Kidney tubule cell (primary cell): ENCODE measurements around the gene OSBPL5.

Source experiments
- DNase-seq: peaks from one replicate; pipeline ENCODE4 v3.0.0-alpha.2; 2018; ENCODE audit warnings: low spot score

OSBPL5 gene

DNA sequence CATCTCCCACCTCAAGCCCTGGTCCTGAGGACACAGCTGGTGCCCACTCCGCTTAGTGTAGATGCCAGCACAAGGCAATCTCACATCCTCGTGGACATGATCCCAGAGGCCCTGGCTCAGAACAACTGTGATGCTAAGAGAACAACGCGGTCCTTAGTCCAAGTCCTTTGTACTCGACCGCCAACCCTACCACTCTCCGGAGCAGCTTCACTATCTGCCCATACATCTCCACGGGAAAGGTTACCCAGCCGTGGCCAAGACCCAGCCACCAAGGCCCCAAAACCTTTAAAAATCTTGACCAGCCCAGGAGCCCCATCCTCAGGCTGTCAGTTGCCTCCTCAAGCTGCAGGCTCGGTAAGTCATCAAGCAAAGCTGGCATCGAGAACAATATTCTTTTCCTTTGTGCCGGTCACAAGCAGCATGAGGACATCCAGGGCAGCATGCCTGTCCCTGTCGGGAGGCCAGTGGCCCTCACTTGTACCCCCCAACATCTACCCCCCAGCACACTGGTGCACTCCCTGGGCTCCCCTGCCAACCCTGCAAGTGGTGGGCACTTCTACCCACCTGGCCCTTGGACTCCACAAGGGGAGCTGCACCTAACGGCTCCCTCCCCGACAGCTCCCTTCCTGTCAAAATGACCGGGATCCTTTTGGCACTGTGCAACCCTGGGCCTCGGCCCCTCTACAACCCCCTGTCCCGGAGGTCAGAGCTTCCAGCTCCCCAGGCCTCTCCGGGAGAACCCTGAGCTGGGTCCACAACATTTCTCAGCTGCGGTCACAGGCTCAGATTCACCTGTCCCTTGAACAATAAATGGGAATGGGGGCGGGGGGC lies 2.5 kb downstream of the OSBPL5 start:
- no peak for DNase-seq

DNA sequence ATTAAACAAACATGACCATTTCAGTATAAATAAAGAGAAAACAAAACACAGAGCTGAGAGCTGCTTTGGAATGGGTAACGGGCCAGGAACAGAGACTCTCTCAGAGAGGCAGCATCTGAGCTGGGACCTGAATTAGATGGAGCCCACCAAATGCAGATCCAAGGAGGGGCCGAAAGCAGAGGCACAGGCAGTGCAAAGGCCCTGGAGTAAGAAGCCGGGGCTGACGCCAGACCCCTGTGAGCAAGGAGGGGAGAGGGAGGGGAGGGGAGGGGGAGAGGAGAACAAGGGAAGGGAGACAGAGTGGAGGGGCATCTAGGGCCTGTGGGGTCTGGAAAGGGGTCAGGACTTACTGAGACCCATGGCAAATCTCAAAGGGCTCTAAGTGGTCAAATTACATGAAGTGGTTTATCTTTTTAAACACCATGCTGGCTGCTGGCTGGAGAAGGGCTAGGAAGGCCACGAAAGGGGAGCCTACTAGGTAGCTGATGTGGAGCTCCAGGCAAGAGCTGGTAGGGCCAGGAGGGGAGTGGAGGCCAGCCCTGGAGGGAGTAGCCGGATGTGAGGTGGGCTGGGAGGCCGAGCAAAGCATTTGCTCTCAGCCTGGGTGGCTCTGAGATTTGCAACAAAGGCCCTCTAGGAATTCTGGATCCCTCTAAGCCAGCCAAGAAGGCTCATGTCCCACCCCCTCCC lies 3.2 kb downstream of the OSBPL5 start:
- DNase-seq, result no peak

DNA sequence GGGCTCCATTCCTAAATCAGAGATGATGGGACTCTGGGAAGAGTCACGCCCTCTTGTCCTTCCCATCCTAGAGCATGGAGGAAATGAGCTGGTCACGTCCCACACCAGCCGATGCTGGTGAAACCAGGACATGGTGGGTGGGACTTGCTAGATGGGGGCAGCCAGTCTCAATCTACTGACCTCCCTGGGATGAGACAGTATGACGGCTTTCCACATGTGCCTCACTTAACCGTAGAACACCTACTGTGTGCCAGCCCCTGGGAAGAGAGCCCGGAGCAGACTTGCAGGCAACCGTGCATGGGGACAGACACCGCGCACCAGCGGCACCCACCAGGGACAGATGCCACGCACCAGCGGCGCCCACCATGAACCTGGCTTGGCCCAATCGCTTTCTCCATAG lies 3.8 kb downstream of the OSBPL5 start:
- no peak for DNase-seq

- peak; percentile 79 for DNase-seq
Observed at GRCh38 chr11:3160252-3161031, 4.7 kb downstream of the OSBPL5 start.

- peak; percentile 14 for DNase-seq
Observed at GRCh38 chr11:3159296-3160190, 5.6 kb downstream of the OSBPL5 start.

- no peak for DNase-seq
Observed at GRCh38 chr11:3158821-3159220, 6.3 kb downstream of the OSBPL5 start.

GRCh38 chr11:3158131-3158591 lies 6.9 kb downstream of the OSBPL5 start:
- no peak for DNase-seq

DNA sequence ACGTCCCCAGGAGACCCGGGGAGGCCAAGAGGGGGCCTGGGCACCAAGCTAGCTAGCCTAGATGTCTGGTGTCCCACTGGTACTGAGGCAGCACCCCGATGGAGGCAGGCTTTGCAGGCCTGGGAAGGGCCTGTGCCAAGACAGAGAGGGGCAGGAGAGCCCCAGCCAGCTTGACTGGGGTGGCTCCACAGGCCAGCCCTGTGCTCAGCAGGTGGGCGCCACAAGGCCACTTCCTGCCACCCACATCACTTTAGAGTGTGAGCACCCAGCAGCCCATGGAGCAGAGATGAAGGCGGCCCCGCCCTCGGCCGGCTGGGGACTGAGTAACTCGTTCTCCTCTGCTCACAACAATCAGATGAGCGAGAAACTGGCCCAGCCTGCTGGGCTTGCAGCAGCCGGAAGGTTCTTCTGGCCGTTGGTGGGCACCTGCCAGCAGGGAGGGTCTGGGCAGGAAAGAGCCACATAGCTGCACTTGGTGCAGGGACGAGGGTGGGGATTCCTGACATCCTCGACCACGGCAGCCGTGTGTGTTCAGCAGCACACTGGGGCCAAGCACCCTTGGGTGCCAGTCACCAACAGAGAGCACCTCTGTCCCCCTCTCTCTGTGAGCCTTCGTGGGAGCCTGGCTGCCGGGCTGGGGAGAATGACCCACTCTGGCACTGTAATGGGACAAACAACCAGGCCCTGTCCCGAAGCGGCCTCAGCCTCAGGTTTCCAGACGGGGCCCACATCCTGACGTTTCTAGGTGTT lies 7.6 kb downstream of the OSBPL5 start:
- peak; percentile 52 for DNase-seq

DNA sequence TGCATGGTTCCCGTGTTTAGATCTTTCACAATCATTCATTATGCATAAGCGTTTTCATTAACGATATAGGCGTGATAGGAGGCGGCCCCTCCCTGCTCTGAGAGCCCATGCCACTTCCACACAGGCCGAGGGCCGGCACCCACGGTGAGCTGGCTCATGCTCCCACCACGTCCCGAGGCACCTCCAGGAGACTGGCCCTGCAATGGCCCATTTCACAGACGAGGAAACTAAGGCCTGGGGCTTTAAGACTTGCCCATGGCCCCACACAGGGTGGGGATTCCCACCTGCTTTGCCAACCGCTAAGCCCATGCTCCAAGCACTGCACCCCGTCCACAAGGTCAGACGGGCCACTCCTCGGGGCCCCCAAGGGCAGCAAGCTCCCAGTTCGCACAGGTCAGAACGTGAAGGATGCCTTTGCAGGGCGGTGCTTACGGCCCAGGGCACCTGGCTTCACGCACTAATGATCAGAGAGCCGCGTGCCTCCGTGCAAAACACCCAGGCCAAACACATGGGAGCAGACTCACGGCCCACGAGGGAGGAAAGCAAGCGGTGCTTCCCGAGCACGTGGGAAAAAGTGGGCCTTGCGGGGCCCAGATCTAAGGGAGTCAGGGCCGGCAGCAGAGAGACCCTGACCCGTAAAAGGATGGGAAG lies 8.3 kb downstream of the OSBPL5 start:
- peak; percentile 59 for DNase-seq

DNA sequence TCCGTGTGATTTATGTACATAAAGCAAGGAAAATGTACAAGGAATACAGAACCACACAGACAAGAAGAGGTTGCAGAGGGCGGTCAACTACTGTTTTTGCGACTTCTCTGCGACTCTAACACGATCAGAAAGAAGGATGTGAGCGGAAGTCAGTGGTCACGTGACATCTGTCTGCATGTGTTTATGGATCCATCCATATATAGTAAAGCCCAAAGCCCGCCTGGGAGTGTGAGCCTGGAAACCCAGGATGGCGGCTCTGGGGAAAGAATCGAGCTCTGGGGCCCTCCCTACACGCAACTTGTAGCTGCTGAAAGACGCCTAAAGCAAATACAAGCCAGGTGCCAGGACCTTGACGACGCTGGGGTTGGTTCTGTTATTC lies 8.8 kb downstream of the OSBPL5 start:
- DNase-seq, result no peak

DNA sequence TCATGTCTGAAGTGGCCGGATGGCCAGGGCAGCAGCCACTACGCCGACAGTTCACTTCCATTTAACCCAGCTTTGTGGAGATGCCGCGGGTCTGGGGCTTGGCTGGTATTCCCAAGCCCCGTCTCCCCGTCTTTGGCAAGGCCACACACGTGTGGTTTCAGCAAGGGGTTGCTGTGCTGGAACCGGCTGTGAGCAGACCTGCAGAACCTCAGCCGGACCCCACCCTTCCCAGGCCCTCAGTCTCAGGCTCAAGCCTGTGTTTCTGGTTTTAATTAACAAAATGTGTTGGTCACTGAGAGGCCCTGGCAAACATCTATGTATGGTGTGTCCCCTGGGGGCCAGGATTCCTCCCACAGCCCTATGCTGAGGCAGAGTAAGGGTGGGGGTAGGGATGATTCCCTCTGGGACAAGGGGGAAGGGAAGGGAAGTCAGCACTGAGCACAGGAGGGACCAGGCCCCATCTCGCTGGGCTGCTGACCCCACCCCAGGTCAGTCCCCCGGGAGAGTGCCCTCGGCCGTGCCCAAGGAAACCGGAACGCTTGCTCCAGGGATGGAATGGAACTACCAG lies 9.3 kb downstream of the OSBPL5 start:
- no peak for DNase-seq

GRCh38 chr11:3155216-3155615 lies 9.9 kb downstream of the OSBPL5 start:
- DNase-seq, result no peak

- peak; percentile 12 for DNase-seq
Observed at GRCh38 chr11:3154001-3154599, 11.0 kb downstream of the OSBPL5 start.

GRCh38 chr11:3153291-3153861 lies 11.7 kb downstream of the OSBPL5 start:
- peak; percentile 61 for DNase-seq

GRCh38 chr11:3152471-3153110 lies 12.5 kb downstream of the OSBPL5 start:
- no peak for DNase-seq

GRCh38 chr11:3150726-3151125 lies 14.4 kb downstream of the OSBPL5 start:
- no peak for DNase-seq

DNA sequence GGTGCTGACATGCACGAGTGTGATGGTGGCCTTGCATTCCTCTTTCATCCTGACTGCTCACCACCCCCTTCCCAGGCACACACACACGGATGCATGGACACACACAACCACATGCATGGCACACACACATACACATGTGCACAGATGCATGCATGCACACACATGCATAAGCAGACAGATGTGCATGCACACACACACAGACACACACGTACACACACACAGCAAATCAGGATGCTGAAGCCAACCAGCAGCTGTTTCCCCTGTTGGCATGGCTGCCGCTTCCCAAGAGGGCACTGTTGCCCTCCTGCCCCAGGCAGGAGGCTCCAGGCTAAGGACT lies 15.3 kb downstream of the OSBPL5 start:
- DNase-seq, result no peak

- DNase-seq, result no peak
Observed at GRCh38 chr11:3148990-3149851, 15.9 kb downstream of the OSBPL5 start.
